ENCODE results near the gene S100A10.

Gene S100A10

DNA sequence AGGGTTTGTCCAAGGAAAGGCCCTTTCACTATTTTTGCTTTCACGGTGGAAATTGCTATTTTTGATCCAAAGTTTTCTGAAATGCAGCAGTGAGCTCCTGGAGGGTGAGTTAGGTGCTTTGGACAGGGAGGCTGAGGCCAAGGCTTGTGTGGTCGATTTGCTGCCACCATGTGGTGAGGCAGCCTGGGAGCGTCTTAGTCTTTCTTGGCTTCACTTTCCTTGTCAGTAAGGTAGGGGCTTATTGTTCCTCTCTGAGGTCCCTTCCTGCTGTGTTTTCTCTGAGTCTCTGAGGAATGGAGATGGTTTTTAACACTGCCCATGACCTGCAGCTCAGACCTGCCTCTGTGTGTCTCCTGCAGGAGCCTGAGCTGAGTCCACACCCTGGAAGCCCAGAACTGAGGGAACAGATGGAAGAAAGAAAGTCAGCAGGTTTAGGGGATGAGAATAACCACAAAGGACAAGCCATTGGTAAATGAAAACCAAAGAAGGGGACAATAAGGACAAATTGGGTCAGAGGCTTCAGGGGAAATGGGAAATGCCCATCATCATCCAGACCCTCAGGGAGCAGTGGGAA is 20.1 kb upstream of the S100A10 start:
- DNase-seq (ENCODE audit: low read depth in 2 of 2): no peak

DNA sequence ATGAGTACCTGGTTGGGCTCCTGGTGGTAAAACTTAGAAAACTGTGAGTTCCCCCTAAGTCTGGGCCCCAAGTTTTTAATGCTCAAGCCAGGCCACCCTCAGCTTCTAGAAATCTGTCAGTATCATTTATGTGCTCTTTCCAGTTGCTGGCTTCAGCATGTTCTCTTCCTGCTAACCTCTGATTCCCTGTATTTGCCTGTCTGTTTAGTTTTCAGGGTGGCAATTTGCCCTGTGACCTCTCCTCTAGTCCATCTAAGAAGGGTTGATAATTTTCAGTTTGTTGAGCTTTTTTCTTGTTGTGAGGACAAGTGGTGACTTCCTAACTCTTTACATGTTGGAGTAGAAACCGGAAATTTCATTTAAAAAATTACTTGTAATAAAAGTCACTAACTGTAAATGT is 16.0 kb upstream of the S100A10 start:
- no peak for DNase-seq (ENCODE audit: low read depth in 2 of 2)

DNA sequence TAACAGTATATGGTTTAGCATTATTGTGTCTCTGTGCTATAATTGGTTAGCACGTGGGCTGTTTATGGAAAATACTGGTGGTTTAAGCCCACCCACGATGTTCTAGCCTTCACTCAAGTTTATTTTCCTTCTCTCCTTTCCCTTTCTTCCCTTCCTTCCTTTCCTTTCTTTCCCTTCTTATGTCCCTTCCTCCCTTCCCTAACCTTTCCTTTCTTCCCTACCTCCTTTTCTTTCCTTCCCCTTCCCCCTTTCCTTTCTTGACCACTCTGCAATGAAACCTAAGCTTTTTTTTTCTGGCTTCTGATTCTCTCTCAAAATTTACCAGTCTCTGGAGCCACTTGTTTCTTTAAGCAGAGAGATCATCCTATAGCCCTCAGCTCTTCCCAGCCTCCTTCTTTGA is 13.4 kb upstream of the S100A10 start:
- no peak for DNase-seq (ENCODE audit: low read depth in 2 of 2)

DNA sequence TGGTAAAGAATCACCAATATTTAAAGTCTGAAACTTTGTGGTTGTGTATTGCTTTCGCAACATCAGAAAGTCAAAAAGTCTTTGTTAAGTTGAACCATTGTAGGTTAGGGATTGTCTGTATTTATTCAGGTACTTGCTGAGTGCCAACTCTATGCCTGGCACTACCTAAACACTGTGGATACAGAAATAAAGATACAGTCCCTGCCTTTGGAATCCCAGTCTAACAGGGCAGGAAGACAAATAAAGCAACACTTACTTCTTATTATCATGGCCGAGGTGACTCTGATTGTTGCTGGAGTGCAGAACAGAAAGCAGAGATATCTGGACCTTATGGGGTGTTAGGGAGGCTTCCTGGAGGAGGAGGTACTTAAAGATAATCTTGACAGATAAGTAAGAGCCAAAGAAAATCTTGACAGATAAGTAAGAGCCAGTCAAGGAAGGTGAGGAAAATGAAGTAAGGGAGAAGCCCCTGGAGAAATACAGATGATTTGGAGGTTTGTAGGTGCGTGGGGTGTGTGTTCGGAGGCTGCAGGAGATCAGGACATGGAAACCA is 11.8 kb upstream of the S100A10 start:
- no peak for DNase-seq (ENCODE audit: low read depth in 2 of 2)

DNA sequence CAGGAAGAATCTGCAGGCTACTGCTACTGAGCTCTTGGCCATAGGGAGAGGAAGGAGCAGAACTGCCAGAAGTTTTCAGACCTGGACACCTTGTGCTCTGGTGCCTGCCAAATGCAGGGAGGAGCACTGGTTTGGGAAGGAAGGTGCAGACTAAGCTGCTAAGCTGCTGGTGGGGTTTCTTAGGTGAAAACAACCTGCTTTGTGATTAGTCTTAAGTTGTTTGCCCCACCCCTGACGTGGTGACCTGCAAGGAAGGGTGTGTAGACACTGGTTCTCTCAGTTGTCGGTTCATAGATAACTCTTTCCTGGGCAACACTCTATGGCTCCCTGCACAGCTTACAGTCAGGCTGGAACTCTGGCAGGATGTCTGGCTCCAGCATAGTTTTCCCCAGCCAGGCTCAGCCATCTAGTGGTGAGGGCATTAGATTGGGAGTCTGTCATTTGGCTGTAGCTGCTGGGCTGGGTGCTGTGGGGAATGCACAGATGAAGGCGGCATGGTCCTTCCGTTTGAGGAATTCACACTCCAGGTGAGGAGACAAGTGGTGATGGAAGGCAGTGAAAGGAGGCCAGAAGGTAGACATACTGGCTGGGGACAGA is 10.3 kb upstream of the S100A10 start:
- no peak for DNase-seq (ENCODE audit: low read depth in 2 of 2)

DNA sequence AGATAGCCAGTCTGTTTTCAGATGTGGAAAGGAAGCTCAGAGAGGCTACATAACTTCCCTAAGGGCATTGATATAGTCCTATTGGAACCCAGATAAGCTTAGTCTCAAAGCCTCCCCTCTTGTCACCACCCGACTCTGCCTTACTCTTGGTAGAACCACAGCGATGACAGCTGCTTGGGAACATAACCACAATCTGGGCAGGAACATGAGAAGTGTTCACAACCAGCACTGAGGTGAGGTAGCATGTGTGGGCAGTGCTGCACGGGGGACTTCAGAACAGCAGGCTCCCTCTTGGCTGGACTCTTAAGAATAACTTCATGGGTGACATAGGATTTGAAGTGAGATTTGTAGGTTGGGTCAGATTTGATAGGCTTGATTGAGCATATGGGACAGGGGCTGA is 9.3 kb upstream of the S100A10 start:
- DNase-seq (ENCODE audit: low read depth in 2 of 2): no peak

DNA sequence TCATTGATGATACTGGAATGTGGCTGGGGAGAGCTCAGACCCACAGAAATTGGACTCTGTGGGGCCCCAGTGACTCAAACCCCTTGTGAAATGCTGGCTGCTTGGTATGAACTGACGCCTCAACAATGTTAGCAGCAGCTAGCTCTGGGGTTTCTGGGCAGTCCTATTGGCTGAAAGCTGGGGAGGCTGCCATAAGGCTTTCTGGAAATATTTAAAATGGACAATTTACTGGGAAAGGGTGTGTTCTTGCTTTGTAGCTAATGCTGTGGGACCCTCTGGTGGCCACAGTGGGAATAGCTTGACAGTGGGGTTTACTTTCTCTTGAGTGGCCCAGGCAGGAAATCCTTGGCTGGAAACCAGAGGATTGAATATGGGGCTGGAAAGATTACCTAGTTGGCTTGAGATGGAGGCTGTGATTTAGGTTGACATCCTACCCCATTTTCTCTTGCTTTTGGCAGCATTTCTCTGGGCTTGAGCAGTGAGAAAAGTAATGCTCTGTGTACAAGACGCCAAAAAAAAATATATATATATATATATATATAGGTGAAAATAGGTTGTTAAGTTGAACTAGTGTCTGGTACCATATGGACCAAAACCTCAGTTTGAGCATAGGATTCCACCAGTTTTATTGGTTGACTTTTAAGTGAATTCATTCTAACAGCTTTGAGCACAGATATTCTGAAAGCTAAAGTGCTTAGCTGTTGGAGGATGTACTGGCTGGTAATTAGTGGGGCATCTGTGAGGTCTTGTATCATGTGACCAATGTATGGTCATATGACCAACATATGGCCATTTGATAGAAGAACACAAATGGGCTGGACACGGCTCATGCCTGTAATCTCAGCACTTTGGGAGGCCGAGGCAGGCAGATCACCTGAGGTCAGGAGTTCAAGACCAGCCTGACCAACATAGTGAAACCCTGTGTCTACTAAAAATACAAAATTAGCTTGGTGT is 8.2 kb upstream of the S100A10 start:
- DNase-seq (ENCODE audit: low read depth in 2 of 2): peak in 1 of 2 donors; percentile 58

DNA sequence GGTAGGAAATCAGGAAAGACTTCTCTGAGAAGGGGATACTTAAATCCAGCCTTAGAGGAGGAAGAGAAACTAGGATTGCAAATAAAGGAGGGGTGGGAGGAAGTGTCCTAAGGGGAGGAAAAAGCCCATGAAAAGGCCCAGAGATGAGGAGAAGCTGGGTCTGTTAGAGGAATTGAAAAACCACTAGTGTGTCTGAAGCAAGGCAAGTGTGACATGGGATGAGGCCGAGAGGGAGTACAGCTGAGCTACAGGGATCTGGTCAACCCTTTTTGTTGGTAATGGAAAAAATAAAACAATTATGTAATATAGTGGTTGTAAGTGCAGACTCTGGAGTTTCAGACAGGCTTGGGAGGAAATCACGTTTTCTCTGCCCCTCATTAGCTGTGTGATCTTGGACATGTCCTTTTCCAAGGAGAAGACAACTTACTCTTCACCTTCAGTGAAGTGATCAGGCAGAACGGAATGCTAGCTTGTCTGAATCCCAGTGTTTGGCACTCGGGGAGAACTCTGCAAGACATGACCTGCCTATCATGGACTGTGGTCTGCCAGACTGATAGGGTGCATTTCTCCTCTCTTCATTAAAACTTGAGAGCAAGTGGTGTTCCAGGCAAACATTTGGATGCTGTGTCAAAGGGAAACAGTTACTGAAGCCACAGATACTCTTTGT is 7.4 kb upstream of the S100A10 start:
- DNase-seq (ENCODE audit: low read depth in 2 of 2): no peak

DNA sequence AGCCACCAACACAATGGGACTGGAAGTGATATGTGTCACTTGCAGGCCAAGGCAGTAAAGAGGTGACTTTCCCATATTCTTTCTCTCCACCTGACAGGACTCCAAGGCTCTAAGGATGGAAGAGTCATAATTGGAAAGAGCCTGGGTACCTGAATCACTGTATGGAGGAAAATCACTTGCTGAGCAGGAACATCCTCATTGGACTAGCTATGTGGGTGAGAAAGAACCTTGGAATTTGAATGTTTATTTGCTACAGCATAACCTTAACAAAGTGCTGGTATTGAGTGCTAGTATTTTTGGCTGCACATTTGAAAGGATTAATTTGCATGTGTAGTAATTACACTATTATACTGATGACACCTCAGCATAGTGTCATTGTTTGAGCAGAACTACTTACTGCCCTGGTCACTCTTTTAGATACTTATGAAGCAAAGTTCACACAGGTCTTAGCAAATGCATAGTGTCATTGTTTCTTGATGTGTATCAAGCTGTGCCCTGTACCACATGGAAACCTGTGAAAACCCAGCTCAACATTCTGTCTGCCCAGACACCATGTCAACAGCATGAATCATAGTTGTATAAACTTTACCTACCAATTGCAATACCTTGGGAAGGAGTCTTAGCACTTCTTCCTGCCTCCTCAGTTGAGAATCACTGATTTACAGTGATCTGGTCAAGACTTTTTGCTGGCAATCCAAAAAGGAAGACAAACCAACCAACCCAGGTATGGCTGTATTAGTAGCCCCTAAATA is 5.1 kb upstream of the S100A10 start:
- no peak for DNase-seq (ENCODE audit: low read depth in 2 of 2)

DNA sequence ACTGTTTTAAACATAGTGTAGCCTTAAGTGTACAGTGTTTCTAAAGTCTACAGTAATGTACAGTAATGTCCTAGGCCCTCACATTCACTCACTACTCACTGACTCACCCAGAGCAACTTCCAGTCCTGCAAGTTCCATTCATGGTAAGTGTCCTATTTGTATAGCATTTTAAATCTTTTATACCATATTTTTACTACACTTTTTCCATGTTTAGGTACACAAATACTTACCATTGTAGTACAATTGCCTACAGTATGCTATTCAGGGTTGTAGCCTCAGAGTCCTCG is 3.6 kb upstream of the S100A10 start:
- no peak for DNase-seq (ENCODE audit: low read depth in 2 of 2)

DNA sequence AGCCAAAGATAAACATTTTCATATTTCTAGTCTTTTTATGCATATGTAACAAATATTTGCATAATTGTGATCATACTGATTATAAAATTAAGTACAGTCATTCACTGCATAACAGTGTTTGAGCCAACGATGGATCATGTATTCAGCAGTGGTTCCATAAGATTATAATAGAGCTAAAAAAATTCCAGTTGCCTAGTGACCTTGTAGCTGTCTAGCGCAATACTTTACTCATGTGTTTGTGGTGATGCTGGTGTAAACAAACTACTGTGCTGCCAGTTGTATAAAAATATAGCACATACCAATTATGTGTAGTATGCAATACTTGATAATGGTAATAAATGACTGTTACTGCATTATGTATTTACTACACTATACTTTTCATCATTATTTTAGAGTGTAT is 2.1 kb upstream of the S100A10 start:
- DNase-seq (ENCODE audit: low read depth in 2 of 2): no peak

DNA sequence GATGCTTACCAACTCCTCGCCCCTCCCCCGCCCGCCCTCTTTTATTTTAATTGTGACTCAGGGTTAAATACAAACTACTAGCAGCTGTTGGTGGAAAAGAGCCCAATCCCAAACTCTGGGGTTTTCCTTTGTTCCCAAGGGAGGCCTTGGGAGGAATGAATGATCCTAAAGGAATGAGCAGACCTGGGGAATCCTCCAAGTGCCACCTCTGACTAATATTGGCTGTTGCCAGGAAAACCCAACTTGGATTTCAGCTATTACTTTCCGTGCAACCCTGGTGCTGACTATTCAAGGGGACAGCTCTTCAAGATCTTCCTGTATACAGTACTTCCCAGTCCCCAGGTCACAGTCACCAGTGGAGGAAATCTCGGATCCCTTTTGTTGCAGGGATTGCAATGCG is 1.3 kb upstream of the S100A10 start:
- no peak for DNase-seq (ENCODE audit: low read depth in 2 of 2)

DNA sequence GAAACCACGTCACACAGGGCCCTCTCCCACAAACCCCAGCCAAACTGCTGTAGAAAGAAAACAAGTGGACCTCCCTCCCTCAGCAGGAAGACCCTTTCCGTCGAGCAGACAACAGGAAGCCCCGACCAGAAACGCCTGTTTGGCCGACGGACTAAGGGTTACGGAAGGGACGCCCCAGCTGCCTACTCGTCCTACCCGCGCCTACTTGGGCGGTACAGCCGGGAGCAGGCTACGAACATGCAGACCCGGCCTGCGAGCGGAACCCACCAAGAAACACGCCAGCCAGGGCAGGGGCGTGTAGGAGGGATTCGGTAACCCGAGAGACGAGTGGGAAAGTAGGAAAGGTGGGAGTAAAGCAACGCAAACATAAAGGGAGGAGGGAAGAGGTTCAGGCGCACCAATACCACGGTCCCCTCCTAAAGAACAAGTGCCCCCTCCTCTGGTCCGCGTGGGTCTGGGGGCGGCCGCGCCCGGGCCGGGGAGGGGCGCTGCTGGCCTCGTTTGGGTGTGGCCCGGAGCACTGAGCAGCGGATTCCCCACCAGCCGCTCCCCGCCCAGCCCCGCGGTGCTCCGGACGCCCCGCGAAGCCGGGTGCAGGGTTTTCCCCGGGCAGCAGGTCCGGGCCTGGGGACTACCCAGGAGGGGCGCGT is 450 bp downstream of the S100A10 start:
- DNase-seq (ENCODE audit: low read depth in 2 of 2): no peak

DNA sequence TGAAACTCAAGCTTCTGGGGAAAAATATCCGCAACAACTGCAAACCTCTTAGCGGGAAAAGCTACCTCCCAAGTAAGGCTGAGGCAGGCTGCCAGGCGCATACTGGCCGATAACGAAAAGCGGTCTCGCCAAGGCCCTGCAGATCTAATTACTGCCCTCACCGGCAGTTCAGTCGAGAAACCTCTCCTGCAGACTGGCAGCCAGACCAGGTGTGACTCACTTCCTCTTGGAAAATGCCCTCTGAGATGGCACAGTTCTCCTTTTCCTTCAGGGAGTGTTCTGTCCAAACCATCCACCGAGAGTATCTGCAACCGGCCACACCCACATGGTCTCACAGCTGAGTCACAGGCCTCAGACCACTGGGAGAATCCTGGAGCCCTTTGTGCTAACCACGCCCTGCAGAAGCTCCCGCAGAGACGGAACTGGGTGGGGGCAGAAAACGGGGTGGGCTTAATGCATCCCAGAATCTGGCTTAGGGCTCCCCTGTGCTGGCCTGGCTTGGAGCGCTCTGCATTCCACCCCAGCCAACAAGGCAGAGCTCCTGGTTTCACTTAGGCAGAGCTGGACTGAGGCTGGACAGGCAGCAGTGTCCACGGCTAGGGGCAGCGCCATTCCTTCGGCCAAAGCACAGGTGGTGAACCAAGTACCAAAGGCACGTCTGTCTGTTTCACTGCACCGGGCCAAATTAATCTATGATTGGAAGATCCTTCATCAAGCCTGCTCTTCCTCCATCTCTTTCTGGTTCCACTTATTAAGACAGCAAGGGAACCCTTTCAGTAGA is 1.2 kb downstream of the S100A10 start:
- no peak for DNase-seq (ENCODE audit: low read depth in 2 of 2)

DNA sequence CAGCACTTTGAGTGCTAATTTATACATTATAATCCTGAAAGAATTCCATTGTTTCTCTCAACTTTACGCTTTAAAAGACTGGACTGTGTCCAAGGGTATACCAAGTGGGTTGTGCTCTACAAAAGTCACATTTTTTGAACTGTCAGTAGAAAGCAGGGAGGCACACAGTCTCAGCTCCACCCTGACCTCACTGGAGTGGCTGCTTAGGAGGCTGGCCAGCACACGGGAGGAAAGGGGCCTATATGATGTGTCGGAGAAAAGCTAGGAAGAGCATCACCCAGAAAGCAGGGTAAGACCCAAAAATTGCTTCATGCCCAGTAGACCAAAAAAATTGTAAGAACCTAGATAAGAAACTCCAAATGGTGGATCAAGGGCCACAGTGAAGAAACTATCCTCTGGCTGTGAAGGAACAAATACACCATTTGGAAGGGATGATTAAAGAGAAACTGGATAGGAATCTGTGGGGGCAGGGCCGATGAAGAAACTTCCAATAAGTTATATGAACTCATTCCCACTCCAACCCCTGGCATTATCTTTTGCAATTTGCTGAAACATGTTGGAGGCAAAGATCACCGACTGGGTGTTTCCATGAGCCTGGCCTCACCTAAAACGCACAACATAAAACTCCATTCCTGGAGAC is 1.9 kb downstream of the S100A10 start:
- no peak for DNase-seq (ENCODE audit: low read depth in 2 of 2)

DNA sequence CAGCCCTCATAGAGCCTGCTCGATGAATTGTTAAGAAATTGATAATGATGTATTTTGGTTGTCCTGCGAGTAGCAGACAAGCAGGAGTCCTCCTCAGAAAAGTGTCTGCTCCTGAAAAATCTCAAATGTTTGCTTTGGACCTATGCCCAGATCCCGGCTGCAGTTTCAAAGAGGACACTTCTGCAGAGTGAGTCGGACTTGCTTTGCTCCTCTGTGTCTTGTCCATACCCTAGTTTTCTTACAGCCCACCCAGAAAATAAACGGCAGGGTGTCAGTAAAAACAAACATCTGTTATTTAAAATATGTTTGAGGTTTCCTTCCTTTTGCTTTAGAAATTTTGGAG is 2.8 kb downstream of the S100A10 start:
- DNase-seq (ENCODE audit: low read depth in 2 of 2): no peak

DNA sequence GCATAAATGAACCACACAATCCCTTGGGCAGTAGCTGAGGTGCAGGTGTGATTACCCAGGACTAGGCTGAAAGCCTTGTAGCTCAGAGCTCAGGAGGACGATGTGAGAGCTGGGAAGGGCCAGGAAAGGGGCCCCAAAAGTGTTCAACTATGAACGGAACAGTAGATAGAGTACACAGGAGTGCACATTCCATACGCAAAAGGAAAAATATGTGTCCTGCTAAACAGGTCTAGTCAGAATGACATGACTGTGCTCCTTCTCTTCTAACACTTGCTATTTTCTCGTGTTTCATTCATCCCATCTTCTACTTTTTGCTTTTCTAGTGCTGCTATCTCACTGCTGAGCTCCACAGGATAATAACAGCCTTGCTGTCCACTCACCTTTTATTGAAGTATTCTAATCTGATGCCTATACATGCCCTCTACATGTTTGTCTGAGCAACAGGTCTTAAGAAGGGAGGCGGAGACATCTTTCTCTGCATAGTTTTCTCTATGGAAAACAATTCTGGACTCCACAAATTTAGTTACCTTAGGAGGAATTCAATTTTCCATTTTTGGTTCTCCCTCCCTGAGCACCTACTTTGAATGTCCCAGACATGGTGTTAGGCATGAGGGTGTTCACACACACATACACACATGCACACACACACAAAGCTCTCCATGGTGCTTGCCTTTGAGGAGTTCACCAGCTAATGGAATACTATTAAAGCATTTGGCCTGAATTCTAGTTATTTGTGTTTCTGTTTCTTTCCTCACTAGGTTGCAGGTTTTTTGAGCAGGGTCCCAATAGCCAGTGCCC is 3.4 kb downstream of the S100A10 start:
- DNase-seq (ENCODE audit: low read depth in 2 of 2): no peak

DNA sequence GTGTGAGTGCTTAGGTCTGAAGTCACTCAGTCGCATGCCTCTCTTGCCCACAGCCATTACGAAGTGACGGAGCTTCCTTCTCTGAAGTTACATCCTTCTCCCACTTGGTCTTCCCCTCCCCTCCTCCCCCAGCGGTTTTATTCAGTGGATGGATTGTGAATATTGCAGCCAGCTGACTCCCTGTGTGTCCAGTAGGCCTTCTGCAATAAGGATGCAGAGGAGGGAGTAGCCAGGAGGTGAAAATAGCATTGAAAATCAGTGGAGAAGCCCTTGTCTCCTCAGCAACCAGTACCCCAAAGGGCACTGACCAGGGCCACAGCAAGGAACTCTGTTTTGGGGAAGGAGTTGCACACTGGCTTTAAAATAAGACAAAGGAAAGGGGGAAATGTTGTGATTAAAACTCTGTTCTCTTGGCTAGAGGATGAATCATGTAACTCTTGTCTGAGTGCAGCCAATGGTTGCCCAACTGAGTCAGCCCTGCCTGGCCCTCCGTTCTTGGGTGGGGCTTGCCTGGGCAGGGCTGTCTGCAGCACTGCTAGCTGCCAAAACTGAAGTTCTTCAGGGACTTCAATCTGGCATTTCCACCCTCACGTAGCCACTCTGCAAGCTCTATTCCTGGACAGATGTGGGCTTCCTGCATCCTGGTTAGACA is 4.3 kb downstream of the S100A10 start:
- DNase-seq (ENCODE audit: low read depth in 2 of 2): peak in 1 of 2 donors; percentile 49
